HEK293 (cell line): Measurements from ENCODE around the gene LRP1B.
"Not testable (repeated sequence)": the region's sequence is repeated elsewhere in the genome, so short reads cannot be mapped to it uniquely, and the experiment has no call there.

Experiments used
- CTCF ChIA-PET: fragments of 350-600 bp; formaldehyde crosslinking; extraction: SDS; loops from one replicate; lab custom pipeline; 2021; ENCODE audit warnings: antibody characterized with exemption; lab: Yijun Ruan, JAX
- POLR2A ChIA-PET: fragments of 300-600 bp; formaldehyde crosslinking; extraction: SDS; loops from one replicate; lab custom pipeline; 2020; ENCODE audit warnings: antibody characterized with exemption, inconsistent platforms; lab: Yijun Ruan, JAX
- H3K27ac ChIP-seq: fragments of 200-500 bp; sonication (Bioruptor generic); 2 replicates; pipeline ENCODE4 v1.5.1; 2014; ENCODE audit warnings: low read depth, low read length, control low read depth, inconsistent platforms; ENCODE audit errors: extremely low read depth
- H3K36me3 ChIP-seq, 2 experiments: fragments of 200-500 bp in 1 of 2; sonication (Bioruptor generic) in 1 of 2; 1 replicate in 1 of 2; 2 replicates in 1 of 2; pipeline ENCODE4 v1.5.1; 2014 to 2017; ENCODE audit warnings: inconsistent platforms in 2 of 2, low read length in 2 of 2; ENCODE audit not compliant: control insufficient read depth in 2 of 2, insufficient read depth in 1 of 2
- H3K4me1 ChIP-seq: fragments of 200-500 bp; sonication (Bioruptor generic); 2 replicates; pipeline ENCODE4 v1.5.1; 2014; ENCODE audit warnings: mild to moderate bottlenecking, low read length, inconsistent platforms; ENCODE audit not compliant: control insufficient read depth, insufficient read depth
- H3K4me3 ChIP-seq: 2 replicates; pipeline ENCODE4 v1.5.1; 2011; ENCODE audit warnings: low read depth, mild to moderate bottlenecking, control low read depth, low read length, moderate library complexity
- H3K9me3 ChIP-seq: fragments of 200-500 bp; sonication (Bioruptor generic); 2 replicates; pipeline ENCODE4 v1.5.1; 2014; ENCODE audit warnings: low read depth, low read length, inconsistent platforms; ENCODE audit not compliant: control insufficient read depth, insufficient read depth
- CTCF ChIP-seq: fragments of 450-650 bp; formaldehyde crosslinking; IDR thresholded peaks from 2 replicates; pipeline ENCODE4 v1.5.1; 2016; ENCODE audit warnings: missing biosample characterization, missing genetic modification characterization
- PATZ1 ChIP-seq: fragments of 450-650 bp; formaldehyde crosslinking; IDR thresholded peaks from 2 replicates; pipeline ENCODE4 v1.5.1; 2016; ENCODE audit warnings: missing biosample characterization, missing genetic modification characterization
- PRDM1 ChIP-seq: fragments of 450-650 bp; formaldehyde crosslinking; IDR thresholded peaks from 2 replicates; pipeline ENCODE4; 2016; ENCODE audit warnings: missing biosample characterization, missing genetic modification characterization
- TCF7L2 ChIP-seq: IDR thresholded peaks from 2 replicates; pipeline ENCODE4 v1.6.1; 2011; ENCODE audit warnings: low read depth, mild to moderate bottlenecking, inconsistent platforms, low read length, moderate library complexity, borderline replicate concordance
- ZBTB26 ChIP-seq: fragments of 450-650 bp; formaldehyde crosslinking; optimal IDR thresholded peaks from 2 replicates; pipeline ENCODE3; 2016; ENCODE audit warnings: missing biosample characterization, mild to moderate bottlenecking, missing genetic modification characterization
- ZEB2 ChIP-seq: fragments of 450-650 bp; formaldehyde crosslinking; IDR thresholded peaks from 2 replicates; pipeline ENCODE4 v1.5.1; 2016; ENCODE audit warnings: missing biosample characterization, missing genetic modification characterization
- ZNF148 ChIP-seq: fragments of 450-650 bp; formaldehyde crosslinking; IDR thresholded peaks from 2 replicates; pipeline ENCODE4 v1.5.0; 2017; ENCODE audit warnings: missing biosample characterization, missing genetic modification characterization, borderline replicate concordance
- ZNF280D ChIP-seq: fragments of 450-650 bp; formaldehyde crosslinking; IDR thresholded peaks from 2 replicates; pipeline ENCODE4 v1.5.1; 2016; ENCODE audit warnings: missing biosample characterization, missing genetic modification characterization
- ZNF341 ChIP-seq: fragments of 450-650 bp; formaldehyde crosslinking; IDR thresholded peaks from 2 replicates; pipeline ENCODE4; 2016; ENCODE audit warnings: low read depth, missing biosample characterization, missing genetic modification characterization
- ZNF37A ChIP-seq: fragments of 450-650 bp; IDR thresholded peaks from 2 replicates; pipeline ENCODE4 v1.5.1; 2018; ENCODE audit warnings: missing biosample characterization, missing genetic modification characterization
- ZNF423 ChIP-seq: fragments of 450-650 bp; formaldehyde crosslinking; IDR thresholded peaks from 2 replicates; pipeline ENCODE4 v1.5.1; 2016; ENCODE audit warnings: missing biosample characterization, missing genetic modification characterization
- ZNF521 ChIP-seq: fragments of 450-650 bp; formaldehyde crosslinking; IDR thresholded peaks from 2 replicates; pipeline ENCODE4 v1.5.1; 2017; ENCODE audit warnings: missing biosample characterization, mild to moderate bottlenecking, missing genetic modification characterization
- ZNF664 ChIP-seq: fragments of 450-650 bp; formaldehyde crosslinking; IDR thresholded peaks from 2 replicates; pipeline ENCODE4 v1.5.1; 2016; ENCODE audit warnings: missing biosample characterization, missing genetic modification characterization
- ZNF677 ChIP-seq: fragments of 450-650 bp; IDR thresholded peaks from 2 replicates; pipeline ENCODE4 v1.5.0; 2018; ENCODE audit warnings: missing biosample characterization, mild to moderate bottlenecking, missing genetic modification characterization, moderate library complexity
- TF ChIP-seq, protein P1 (sequence below): fragments of 450-650 bp; formaldehyde crosslinking; IDR thresholded peaks from 2 replicates; pipeline ENCODE4 v1.5.1; 2016; ENCODE audit warnings: missing biosample characterization, missing genetic modification characterization

The LRP1B gene

DNA sequence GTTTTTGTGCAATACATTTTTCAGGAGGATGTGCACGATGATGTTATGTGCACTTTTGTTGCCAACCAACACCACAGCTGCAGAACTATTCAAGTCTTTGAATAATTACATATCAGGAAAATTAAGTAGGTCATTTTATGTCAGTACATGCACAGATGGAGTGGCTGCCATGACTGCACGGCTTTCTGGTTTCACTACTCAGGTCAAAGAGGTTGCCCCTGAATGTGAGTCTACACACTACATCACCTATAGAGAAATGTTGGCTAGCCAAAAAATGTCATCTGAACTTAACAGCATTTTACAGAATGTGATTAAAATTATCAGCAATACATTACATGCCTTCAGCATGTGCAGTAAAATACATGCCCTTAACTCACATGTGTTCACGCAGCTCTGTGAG lies 1713.3 kb downstream of the LRP1B start:
- Histone ChIP-seq H3K4me3 (no peak overlapping the region), H3K4me1 (no peaks in the 10 kb centered on the region), H3K9me3 (no peaks in the 10 kb centered on the region), H3K36me3 (no peaks in the 10 kb centered on the region), H3K27ac (no peak overlapping the region)
- no peak for TF ChIP-seq ZNF341 (tag by site-specific recombination)
- no peak for TF ChIP-seq TCF7L2
- TF ChIP-seq PATZ1 (tag by site-specific recombination) = no peak
- TF ChIP-seq, protein P1, sequence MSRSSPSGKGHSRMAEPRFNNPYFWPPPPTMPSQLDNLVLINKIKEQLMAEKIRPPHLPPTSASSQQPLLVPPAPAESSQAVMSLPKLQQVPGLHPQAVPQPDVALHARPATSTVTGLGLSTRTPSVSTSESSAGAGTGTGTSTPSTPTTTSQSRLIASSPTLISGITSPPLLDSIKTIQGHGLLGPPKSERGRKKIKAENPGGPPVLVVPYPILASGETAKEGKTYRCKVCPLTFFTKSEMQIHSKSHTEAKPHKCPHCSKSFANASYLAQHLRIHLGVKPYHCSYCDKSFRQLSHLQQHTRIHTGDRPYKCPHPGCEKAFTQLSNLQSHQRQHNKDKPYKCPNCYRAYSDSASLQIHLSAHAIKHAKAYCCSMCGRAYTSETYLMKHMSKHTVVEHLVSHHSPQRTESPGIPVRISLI = no peak
- TF ChIP-seq ZNF280D (tag by site-specific recombination) = no peak
- TF ChIP-seq ZNF677 = no peak
- no peak for TF ChIP-seq ZEB2
- TF ChIP-seq ZNF664 = no peak
- TF ChIP-seq ZNF423 = no peak
- no peak for TF ChIP-seq ZNF148 (tag by site-specific recombination)
- no peak for TF ChIP-seq ZNF521
- TF ChIP-seq CTCF (tag by site-specific recombination) = no peak
- TF ChIP-seq ZBTB26 (tag by site-specific recombination) = no peak
- ChIA-PET POLR2A (no interaction called here), CTCF (no interaction called here)

DNA sequence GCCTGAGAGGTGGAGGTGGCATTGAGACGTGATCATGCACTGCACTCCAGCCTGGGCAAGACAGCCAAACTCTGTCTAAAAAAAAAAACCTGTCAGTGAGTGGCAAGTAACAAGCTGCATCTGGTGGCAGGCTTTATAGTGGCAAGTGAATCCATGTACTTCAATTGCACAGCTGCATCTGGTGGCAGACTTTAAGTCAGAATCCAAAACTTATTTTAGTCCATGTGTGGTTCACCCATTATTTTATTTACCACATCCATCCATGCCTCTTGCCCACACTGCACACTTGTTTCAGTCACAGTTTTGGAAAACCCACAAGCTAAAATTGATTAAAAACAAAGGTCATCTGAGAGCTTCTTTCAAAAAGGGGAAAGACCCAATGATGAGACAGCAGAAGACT lies 1714.2 kb downstream of the LRP1B start:
- Histone ChIP-seq H3K4me1 (no peaks in the 10 kb centered on the region), H3K27ac (no peak overlapping the region), H3K36me3 (no peaks in the 10 kb centered on the region), H3K9me3 (no peaks in the 10 kb centered on the region), H3K4me3 (no peak overlapping the region)
- ChIA-PET POLR2A (no interaction called here), CTCF (interaction anchor here (0.6 to 0.7 kb wide), 3 partner anchors 11 to 1201 kb away, joined by 3 read pairs; no protein-coding TSS in a partner anchor)
- no peak for TF ChIP-seq ZNF37A (tag by site-specific recombination)
- TF ChIP-seq PRDM1 (tag by site-specific recombination) = no peak

GRCh38 chr2:140415035-140415434 lies 1715.8 kb downstream of the LRP1B start:
- H3K36me3 ChIP-seq, H3K27ac ChIP-seq, H3K4me3 ChIP-seq, H3K4me1 ChIP-seq, H3K9me3 ChIP-seq, POLR2A ChIA-PET, CTCF ChIA-PET: not testable (repeated sequence)
